Activated CD4-positive, alpha-beta T cell treated with anti-CD3 and anti-CD28 coated beads for 36 hours (primary cell): ENCODE data around the gene UNC45A. TPM values are rescaled to one million over a fixed set of nuclear protein-coding genes. Genes with fewer than 3 reads are reported as not detected.
"Not testable (repeated sequence)": the region's sequence is repeated elsewhere in the genome, so short reads cannot be mapped to it uniquely, and the experiment has no call there.

Source experiments
- ATAC-seq: fragments of 200-7000 bp; cut with Tn5 transposase; one replicate; pipeline ENCODE4 v1.10.0; 2021; ENCODE audit warnings: mild to moderate bottlenecking, moderate library complexity
- CTCF ChIA-PET: fragments of 350-600 bp; sonication (Branson Sonifier 250); formaldehyde crosslinking; loops from one replicate; lab custom pipeline; 2021; ENCODE audit warnings: antibody characterized with exemption; lab: Charles Lee
- POLR2A ChIA-PET: fragments of 350-600 bp; sonication (Branson Sonifier 250); formaldehyde crosslinking; loops from one replicate; lab custom pipeline; 2021; ENCODE audit warnings: antibody characterized with exemption, inconsistent platforms; lab: Charles Lee
- DNase-seq: peaks from one replicate; pipeline ENCODE4 v3.0.0-alpha.2; 2020
- H3K27ac Mint-ChIP-seq: one replicate; pipeline ENCODE4 v1.8.0; 2021; ENCODE audit warnings: mixed read lengths
- H3K27me3 Mint-ChIP-seq: one replicate; pipeline ENCODE4 v1.8.0; 2021; ENCODE audit warnings: mixed read lengths
- H3K36me3 Mint-ChIP-seq: one replicate; pipeline ENCODE4 v1.8.0; 2021; ENCODE audit warnings: low read depth, mixed read lengths
- H3K4me1 Mint-ChIP-seq: one replicate; pipeline ENCODE4 v1.8.0; 2021; ENCODE audit warnings: mixed read lengths
- H3K4me3 Mint-ChIP-seq: one replicate; pipeline ENCODE4 v1.8.0; 2021; ENCODE audit warnings: mild to moderate bottlenecking, moderate library complexity, mixed read lengths
- H3K9me3 Mint-ChIP-seq: one replicate; pipeline ENCODE4 v1.8.0; 2021; ENCODE audit warnings: low read depth, mixed read lengths
- intact Hi-C, 2 experiments: fragments of 100-400 bp; cut with DNase I in 1 of 2; cut with micrococcal nuclease in 1 of 2; formaldehyde crosslinking; loops; one replicate each; pipeline versions ENCODE4 v1.14.2 to v1.15.1; 2022 to 2024; cut with DNase I, micrococcal nuclease
- total RNA-seq, 2 experiments: library from RNA; stranded (reverse); gene quantifications; one replicate each; pipeline ENCODE4 v1.2.3, GENCODE V29; 2021

Gene UNC45A
- total RNA-seq, 2 experiments from 2014 or later, result 51.4 to 65.6 TPM

DNA sequence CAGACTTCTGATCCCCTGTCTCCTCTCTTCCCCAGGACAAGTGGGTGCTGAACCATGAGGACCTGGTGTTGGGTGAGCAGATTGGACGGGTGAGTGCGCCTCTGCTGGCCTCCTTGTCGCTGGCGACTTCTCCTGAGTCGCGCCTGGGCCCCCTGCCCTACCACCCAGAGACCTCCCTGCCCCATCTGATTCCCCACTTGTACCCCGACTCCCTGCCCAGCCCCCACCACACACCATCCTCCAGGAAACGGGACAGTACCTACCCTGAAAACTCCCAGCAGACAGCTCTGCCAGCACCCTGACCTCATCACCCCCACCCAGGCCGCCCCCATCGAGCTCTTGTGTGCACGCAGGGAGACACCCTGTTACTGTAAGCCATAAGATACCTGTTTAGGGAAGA lies 43.1 kb upstream of the UNC45A start:
- ChIA-PET CTCF (no interaction called here), POLR2A (interaction anchor here (0.6 kb wide), 1 partner anchor 156 kb away, joined by 3 read pairs; no protein-coding TSS in a partner anchor)
- Mint-ChIP-seq H3K36me3 (peaks cover 5% of the 10 kb centered on the region), H3K27me3 (no peaks in the 10 kb centered on the region), H3K9me3 (no peaks in the 10 kb centered on the region), H3K27ac (no peak overlapping the region), H3K4me1 (no peaks in the 10 kb centered on the region), H3K4me3 (no peak overlapping the region)
- intact Hi-C loops, result loop anchor here in 1 of 2 experiments (2.0 kb wide), 1 partner anchor 251 kb away; no protein-coding TSS in a partner anchor
- ATAC-seq (no peak), DNase-seq (no peak)

DNA sequence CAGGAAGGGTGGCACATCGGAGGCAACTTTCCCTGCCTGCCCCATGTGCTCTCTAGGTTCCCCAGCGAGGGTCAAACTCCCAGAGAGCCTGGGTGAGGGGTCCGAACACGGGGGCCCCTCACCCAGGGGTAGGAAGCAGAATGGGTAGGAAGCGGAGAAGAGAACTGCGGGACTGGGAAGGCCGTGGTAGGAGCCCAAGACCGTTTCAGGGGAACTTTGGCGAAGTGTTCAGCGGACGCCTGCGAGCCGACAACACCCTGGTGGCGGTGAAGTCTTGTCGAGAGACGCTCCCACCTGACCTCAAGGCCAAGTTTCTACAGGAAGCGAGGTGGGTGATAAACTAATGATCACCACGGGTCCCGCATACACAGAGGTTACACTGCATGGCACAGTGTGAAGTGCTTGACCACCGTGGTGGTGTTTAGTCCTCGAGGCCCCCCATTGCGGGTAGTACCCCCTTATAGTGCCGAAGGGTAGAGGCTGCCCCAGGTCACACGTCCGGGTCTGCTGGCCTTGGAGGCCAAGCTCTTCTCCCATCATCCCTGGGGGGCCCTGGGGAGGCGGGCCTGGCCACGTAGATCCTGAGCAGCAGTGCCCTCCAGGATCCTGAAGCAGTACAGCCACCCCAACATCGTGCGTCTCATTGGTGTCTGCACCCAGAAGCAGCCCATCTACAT lies 42.4 kb upstream of the UNC45A start:
- Mint-ChIP-seq H3K27me3 (no peaks in the 10 kb centered on the region), H3K36me3 (peaks cover 5% of the 10 kb centered on the region), H3K4me3 (no peak overlapping the region), H3K9me3 (no peaks in the 10 kb centered on the region), H3K27ac (no peak overlapping the region), H3K4me1 (no peaks in the 10 kb centered on the region)
- CTCF ChIA-PET, result interaction anchor here (0.8 to 2.7 kb wide), 2 partner anchors 11 to 40 kb away, joined by 5 to 8 read pairs; partner anchors contain the start of genes HDDC3 and MAN2A2
- POLR2A ChIA-PET, result interaction anchor here (0.6 kb wide), 1 partner anchor 157 kb away, joined by 3 read pairs; no protein-coding TSS in a partner anchor
- DNase-seq, result no peak
- intact Hi-C loops, result loop anchor here in 1 of 2 experiments (2.0 kb wide), 1 partner anchor 252 kb away; no protein-coding TSS in a partner anchor
- no peak for ATAC-seq

DNA sequence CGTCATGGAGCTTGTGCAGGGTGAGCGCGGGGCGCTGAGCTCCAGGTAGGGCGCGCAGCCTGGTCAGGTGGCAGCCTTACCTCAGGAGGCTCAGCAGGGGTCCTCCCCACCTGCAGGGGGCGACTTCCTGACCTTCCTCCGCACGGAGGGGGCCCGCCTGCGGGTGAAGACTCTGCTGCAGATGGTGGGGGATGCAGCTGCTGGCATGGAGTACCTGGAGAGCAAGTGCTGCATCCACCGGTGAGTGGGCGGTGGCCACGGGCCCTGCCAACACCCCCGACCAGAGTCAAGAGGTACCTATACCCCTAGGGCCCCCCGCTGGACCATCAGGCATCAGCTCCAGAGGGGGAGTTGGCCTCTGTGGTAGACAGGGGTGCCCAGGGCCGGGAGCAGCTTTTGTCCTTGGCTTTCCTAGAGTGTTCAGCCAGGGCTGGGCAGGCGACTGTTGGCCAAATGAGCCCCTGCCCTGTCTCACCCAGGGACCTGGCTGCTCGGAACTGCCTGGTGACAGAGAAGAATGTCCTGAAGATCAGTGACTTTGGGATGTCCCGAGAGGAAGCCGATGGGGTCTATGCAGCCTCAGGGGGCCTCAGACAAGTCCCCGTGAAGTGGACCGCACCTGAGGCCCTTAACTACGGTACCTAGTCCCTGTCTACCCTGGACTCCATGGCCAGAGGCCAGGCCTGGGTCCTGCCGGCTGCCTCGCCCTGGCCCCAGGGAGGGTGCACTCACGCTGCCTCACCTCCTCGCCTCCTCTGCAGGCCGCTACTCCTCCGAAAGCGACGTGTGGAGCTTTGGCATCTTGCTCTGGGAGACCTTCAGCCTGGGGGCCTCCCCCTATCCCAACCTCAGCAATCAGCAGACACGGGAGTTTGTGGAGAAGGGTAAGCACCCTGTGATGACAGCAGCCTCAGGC lies 41.7 kb upstream of the UNC45A start:
- Mint-ChIP-seq H3K36me3 (peaks cover 3% of the 10 kb centered on the region), H3K9me3 (no peaks in the 10 kb centered on the region), H3K27me3 (no peaks in the 10 kb centered on the region), H3K27ac (no peak overlapping the region), H3K4me1 (no peaks in the 10 kb centered on the region), H3K4me3 (no peak overlapping the region)
- ChIA-PET POLR2A (interaction anchor here (0.6 kb wide), 1 partner anchor 11 kb away, joined by 3 read pairs; no protein-coding TSS in a partner anchor), CTCF (interaction anchor here (0.8 to 2.7 kb wide), 3 partner anchors 10 to 41 kb away, joined by 5 to 8 read pairs (median 5); partner anchors contain the start of genes HDDC3, MAN2A2 and UNC45A)
- peak; percentile 37 for ATAC-seq
- peak; percentile 38 for DNase-seq
- intact Hi-C loops, result loop anchor here in 1 of 2 experiments (2.0 kb wide), 1 partner anchor 253 kb away; no protein-coding TSS in a partner anchor

DNA sequence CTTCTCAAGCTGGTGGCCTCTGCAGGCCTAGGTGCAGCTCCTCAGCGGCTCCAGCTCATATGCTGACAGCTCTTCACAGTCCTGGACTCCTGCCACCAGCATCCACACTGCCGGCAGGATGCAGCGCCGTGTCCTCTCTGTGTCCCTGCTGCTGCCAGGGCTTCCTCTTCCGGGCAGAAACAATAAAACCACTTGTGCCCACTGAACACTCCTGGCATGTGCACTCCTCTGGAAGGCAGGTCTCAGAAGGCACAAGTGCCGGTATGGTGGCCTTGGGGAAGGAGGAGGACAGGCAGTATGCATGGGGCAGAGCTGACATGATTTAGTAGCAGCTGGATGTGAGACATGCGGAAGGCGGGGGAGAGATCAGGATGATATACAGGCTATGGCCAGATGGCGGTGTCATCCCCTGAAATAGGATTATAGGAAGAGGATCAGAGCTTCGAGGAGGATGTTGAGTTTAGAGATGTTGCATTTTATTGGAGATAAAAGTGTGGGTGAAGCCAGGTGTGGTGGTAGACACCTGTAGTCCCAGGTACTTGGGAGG lies 39.4 kb upstream of the UNC45A start:
- CTCF ChIA-PET, result interaction anchor here (0.6 to 2.4 kb wide), 8 partner anchors 9 to 272 kb away, joined by 3 to 13 read pairs (median 3); partner anchors contain the start of gene HDDC3
- intact Hi-C loops, result no loop called here
- no peak overlapping the region for H3K4me3 Mint-ChIP-seq
- POLR2A ChIA-PET, result interaction anchor here (0.6 kb wide), 1 partner anchor 63 kb away, joined by 3 read pairs; no protein-coding TSS in a partner anchor
- DNase-seq (no peak), ATAC-seq (peak; percentile 9)
- H3K36me3 Mint-ChIP-seq, result no peaks in the 10 kb centered on the region
- H3K27ac Mint-ChIP-seq, result no peak overlapping the region
- H3K4me1 Mint-ChIP-seq, result no peaks in the 10 kb centered on the region
- no peaks in the 10 kb centered on the region for H3K27me3 Mint-ChIP-seq
- no peaks in the 10 kb centered on the region for H3K9me3 Mint-ChIP-seq

DNA sequence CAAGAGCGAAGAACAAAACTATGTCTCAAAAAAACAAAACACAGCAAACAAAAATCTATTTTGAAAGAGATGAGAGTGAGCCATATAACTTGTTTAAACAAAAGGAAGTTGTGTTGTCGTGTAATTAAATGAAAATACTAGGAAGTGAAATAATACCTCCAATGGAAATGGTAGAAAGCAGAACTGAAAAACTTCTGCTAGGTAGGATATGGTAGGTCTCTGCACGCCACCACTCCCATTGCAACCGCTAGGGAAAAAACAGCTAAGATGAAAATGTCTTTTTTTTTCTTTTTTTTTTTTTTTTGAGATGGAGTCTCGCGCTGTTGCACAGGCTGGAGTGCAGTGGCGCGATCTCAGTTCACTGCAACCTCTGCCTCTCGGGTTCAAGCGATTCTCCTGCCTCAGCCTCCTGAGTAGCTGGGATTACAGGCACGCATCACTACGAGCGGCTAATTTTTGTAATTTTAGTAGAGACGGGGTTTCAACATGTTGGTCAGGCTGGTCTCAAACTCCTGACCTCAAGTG lies 37.9 kb upstream of the UNC45A start:
- H3K27ac Mint-ChIP-seq, result not testable (repeated sequence)

DNA sequence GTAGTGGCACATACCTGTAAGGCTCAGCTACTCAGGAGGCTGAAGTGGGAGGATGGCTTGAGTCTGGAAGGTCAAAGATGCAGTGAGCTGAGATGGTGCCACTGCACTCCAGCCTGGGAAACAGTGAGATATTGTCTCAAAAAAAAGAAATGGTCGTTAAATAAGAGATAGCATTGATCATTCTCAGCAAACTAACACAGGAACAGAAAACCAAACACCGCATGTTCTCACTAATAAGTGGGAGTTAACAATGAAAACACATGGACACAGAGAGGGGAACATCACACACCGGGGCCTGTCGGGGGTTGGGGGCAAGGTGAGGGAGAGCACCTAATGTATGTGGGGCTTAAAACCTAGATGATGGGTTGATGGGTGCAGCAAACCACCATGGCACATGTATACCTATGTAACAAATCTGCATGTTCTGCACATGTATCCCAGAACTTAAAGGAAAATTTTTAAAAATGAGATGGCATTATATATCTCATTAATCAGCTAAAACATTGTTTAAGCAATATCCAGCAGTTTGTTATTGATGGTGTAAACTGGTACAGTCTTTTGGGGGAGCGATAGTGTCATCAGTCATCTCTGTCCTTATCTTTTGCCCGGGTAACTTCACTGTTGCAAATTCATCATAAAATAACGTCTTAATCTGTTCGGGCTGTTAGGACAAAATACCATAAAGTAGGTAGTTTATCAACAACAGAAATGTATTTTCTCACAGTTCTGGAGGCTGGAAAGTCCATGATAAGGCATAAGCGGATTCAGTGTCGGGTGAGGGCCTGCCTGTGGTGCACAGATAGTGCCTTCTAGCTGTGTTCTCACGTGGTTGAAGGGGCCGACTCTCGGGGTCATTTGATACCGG lies 33.7 kb upstream of the UNC45A start:
- ChIA-PET CTCF (interaction anchor here (0.5 to 8.6 kb wide), 13 partner anchors 12 to 254 kb away, joined by 3 to 164 read pairs (median 5); partner anchors contain the start of genes HDDC3 and UNC45A), POLR2A (interaction anchor here (0.9 to 2.4 kb wide), 3 partner anchors 22 to 31 kb away, joined by 3 to 15 read pairs (median 5); partner anchors contain the start of gene HDDC3)
- ATAC-seq (no peak), DNase-seq (no peak)
- Mint-ChIP-seq H3K9me3 (no peaks in the 10 kb centered on the region), H3K27ac (peak overlapping the region; percentile 88), H3K4me1 (peaks cover 16% of the 10 kb centered on the region), H3K4me3 (peak overlapping the region; percentile 81), H3K27me3 (no peaks in the 10 kb centered on the region), H3K36me3 (peaks cover 15% of the 10 kb centered on the region)
- intact Hi-C loops, result loop anchor here (1.0 to 5.0 kb wide), 7 partner anchors 30 to 369 kb away; partner anchors contain the start of genes RCCD1 (in 1 of the 2) and VPS33B (in 1 of the 2)

More for the DNA sequence above, 37.9 kb upstream of the UNC45A start:
- H3K27me3 Mint-ChIP-seq, intact Hi-C loops, H3K4me1 Mint-ChIP-seq, H3K9me3 Mint-ChIP-seq, POLR2A ChIA-PET, H3K4me3 Mint-ChIP-seq, ATAC-seq, H3K36me3 Mint-ChIP-seq, DNase-seq: not testable (repeated sequence)
- CTCF ChIA-PET, result interaction anchor here (1.1 to 1.4 kb wide), 2 partner anchors 11 to 35 kb away, joined by 4 to 5 read pairs; partner anchors contain the start of gene HDDC3

DNA sequence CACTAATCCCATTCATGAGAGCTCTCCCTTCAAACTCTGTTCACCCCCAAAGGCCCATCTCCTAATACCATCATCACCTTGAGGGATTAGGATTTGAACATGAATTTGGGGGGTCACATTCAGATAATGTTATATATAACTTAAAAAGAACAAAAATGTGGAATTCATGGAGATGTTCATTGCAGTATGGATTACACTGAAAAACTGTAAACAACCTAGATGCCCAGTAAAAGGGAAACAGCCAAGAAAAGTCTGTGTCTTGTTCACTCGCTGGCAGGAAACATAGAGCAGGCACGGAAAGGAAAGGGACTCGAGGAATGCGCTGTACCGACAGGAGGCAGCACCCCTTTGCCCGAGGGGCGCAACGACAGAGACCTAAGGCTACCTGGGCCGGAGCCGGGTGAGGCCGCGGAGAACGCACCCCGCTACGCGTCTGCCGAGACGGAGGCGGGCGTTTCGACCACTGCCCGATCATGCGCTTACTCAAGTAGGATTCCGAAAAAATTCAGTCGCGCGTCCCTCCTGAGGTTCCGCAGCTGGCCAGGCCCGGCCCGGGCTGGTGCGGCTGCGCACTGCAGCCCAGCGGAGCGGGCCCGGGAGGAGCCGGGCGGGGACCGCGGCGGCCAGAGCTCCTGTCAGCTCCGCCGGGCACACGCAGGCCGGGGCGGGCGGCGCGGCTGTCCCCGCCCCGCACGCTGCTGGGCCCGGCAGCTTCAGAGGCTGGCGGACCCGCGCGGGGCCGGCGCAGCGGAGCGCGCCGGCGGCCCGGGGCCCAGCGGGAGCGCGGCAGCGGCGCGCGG lies 32.8 kb upstream of the UNC45A start:
- intact Hi-C loops, result loop anchor here (1.0 to 5.0 kb wide), 7 partner anchors 31 to 369 kb away; partner anchors contain the start of genes RCCD1 (in 1 of the 2) and VPS33B (in 1 of the 2)
- Mint-ChIP-seq H3K4me3 (peak overlapping the region; percentile 81), H3K27ac (peak overlapping the region; percentile 88), H3K36me3 (peaks cover 21% of the 10 kb centered on the region), H3K9me3 (no peaks in the 10 kb centered on the region), H3K27me3 (no peaks in the 10 kb centered on the region), H3K4me1 (peaks cover 16% of the 10 kb centered on the region)
- POLR2A ChIA-PET, result interaction anchor here (0.9 to 2.4 kb wide), 6 partner anchors 17 to 185 kb away, joined by 3 to 15 read pairs (median 10); partner anchors contain the start of genes BLM, HDDC3 and UNC45A
- DNase-seq (peak; percentile 83), ATAC-seq (peak; percentile 79)
- CTCF ChIA-PET, result interaction anchor here (0.5 to 8.6 kb wide), 20 partner anchors 8 to 304 kb away, joined by 3 to 164 read pairs (median 3); partner anchors contain the start of genes HDDC3, PRC1 and UNC45A

DNA sequence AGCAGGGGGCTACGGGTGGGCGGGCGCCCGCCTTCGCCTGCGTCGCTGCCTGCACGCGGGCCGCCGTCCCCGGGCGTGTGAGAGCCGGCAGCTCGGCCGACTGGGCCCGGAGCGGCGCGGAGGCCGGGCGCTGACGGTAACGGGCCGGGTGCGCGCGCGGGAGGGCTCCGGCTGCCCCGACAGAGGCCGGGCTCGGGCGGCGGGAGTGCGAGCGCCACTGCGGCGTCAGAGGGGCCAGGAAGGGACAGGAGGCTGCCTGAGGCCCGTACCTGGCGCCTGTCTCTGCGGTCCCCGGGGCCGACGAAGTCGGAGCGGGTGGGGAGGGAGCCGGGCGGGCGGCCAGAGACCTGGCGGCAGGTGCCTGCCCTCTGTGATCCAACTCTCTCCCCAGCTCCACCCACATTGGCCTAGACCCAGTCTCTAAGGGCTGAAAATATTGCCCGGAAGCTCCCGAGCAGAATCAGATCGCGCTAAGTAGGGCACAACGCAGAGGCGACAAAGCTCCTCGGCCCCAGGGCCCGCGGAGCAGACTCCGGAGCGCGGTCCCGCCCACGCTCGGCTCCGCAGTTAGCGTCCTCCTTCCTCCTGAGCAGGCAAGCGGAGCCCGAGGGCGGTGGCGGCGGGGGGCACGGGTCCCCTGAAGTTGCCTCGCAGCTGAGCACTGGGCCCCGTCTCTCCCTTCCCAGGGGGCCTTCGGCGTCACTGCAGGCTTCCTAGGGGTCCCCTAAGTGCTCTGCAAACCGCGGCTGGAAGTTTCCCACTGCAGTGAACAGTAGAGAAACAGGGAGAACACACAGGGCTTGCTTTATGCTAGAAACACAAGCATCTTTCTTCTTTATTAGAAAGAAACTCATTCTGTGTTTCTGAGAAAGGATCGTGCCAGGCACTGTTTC lies 32.0 kb upstream of the UNC45A start, which contains the start of gene MAN2A2:
Gene MAN2A2 (plus strand): TSS at position 463 of the 893 bp plus-strand sequence. CDS start 906 bp downstream, outside the sequence.
- H3K9me3 Mint-ChIP-seq, result no peaks in the 10 kb centered on the region
- CTCF ChIA-PET, result interaction anchor here (0.6 to 8.6 kb wide), 19 partner anchors 9 to 637 kb away, joined by 3 to 164 read pairs (median 3); partner anchors contain the start of genes HDDC3, NGRN, PRC1 and UNC45A
- POLR2A ChIA-PET, result interaction anchor here (0.6 to 2.4 kb wide), 7 partner anchors 16 to 186 kb away, joined by 3 to 15 read pairs (median 9); partner anchors contain the start of genes BLM, HDDC3 and UNC45A
- H3K27ac Mint-ChIP-seq, result peak within 1 kb of the TSS; percentile 88
- peaks cover 25% of the 10 kb centered on the region for H3K36me3 Mint-ChIP-seq
- peak; percentile 65 for ATAC-seq
- H3K4me3 Mint-ChIP-seq, result peak within 1 kb of the TSS; percentile 81
- H3K4me1 Mint-ChIP-seq, result peaks cover 16% of the 10 kb centered on the region
- peak; percentile 91 for DNase-seq
- intact Hi-C loops, result loop anchor here (1.0 to 5.0 kb wide), 10 partner anchors 27 to 368 kb away; partner anchors contain the start of genes BLM (in 1 of the 2), HDDC3 (in 1 of the 2), RCCD1 (in 1 of the 2) and VPS33B (in 1 of the 2)
- no peaks in the 10 kb centered on the region for H3K27me3 Mint-ChIP-seq
